ENCODE data around the gene ANKRD24.
"Not testable (repeated sequence)": the region's sequence is repeated elsewhere in the genome, so short reads cannot be mapped to it uniquely, and the experiment has no call there.

ANKRD24 gene

GRCh38 chr19:4182084-4182810, at the start of gene ANKRD24, which contains the start of gene SIRT6:
TSS of gene ANKRD24 (plus strand) at chr19:4182689. CDS start at chr19:4186426, 3,737 bp downstream.
TSS of gene SIRT6 (minus strand) at chr19:4182563. CDS start at chr19:4182539, 24 bp downstream.
- peak; percentile 97 for DNase-seq

- DNase-seq, result no peak
These were observed 48.1 kb upstream of the ANKRD24 start for GRCh38 chr19:4134351-4134750.

DNA sequence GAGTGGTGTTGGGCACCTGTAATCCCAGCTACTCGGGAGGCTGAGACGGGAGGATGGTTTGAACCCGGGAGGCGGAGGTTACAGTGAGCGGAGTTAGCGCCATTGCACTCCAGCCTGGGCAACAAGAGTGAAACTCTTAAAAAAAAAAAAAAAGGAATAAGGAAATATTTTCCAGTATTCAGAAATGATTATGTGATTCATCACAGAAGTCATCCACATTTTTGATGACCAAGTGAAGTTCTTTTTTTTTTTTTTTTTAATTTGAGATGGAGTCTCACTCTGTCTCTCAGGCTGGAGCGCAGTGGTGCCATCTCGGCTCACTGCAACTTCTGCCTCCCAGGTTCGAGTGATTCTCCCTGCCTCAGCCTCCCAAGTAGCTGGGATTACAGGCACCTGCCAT, 47.1 kb upstream of the ANKRD24 start:
- DNase-seq, result not testable (repeated sequence)

DNA sequence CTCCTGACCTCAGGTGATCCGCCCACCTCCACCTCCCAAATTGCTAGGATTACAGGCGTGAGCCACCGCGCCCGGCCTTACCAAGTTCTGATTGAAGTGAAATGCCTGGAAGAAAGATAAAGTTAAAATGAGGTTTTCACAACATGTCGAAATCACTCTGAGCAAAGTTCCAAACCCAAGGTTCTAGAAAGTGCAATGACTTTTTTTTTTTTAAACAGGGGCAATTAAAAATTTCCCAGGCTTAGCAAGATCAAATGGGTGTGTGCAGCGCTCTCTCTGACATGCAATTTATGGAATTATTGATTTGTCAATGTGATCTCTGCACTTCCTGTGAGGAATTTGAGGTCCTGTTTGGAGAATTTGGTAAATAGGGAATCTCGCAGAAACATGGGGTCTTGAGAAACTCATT, 45.8 kb upstream of the ANKRD24 start:
- no peak for DNase-seq

DNA sequence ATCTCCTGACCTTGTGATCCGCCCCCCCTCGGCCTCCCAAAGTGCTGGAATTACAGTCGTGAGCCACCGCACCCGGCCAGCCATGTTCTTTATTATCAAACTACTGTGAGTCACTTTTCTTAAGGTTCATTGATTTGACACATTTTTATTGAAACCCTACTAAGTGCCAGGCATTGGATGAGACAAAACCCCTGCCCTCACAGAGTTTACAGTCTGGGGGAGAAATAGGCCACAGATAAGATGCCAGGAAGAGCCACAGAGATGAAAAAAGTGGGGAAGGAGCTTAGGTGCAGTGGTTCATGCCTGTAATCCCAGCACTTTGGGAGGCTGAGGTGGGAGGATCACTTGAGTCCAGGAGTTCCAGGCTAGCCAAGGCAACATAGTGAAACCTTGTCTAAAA, 44.0 kb upstream of the ANKRD24 start:
- no peak for DNase-seq

- DNase-seq, result peak; percentile 98
These were observed 42.8 kb upstream of the ANKRD24 start for GRCh38 chr19:4139614-4140236.

- peak; percentile 48 for DNase-seq
These were observed 42.2 kb upstream of the ANKRD24 start for GRCh38 chr19:4140237-4140711.

- not testable (repeated sequence) for DNase-seq
These were observed 39.6 kb upstream of the ANKRD24 start for GRCh38 chr19:4142916-4143315.

- DNase-seq, result no peak
These were observed 37.7 kb upstream of the ANKRD24 start for GRCh38 chr19:4144666-4145249.

- DNase-seq, result no peak
These were observed 32.8 kb upstream of the ANKRD24 start for GRCh38 chr19:4149518-4150288.

DNA sequence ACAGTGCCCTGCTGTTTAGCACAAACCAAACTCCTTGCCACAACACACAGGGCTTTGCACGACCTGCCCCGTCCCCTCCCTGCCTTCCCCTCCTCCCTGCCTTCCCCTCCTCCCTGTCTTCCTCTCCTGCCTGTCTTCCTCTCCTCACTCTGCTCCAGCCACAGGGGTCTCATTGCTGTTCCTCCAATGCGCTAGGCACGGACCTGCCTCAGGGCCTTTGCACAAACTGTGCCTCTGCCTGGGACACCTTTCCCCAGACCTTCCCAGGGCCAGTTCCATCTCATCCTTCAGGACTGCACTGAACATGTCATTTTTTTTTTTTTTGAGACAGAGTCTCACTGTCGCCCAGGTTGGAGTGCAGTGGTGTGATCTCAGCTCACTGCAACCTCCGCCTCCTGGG, 30.9 kb upstream of the ANKRD24 start:
- no peak for DNase-seq

- no peak for DNase-seq
These were observed 30.1 kb upstream of the ANKRD24 start for GRCh38 chr19:4152241-4152998.

- DNase-seq, result no peak
These were observed 27.7 kb upstream of the ANKRD24 start for GRCh38 chr19:4154571-4155312.

- DNase-seq, result no peak
These were observed 25.3 kb upstream of the ANKRD24 start for GRCh38 chr19:4157164-4157563.

- not testable (repeated sequence) for DNase-seq
These were observed 24.5 kb upstream of the ANKRD24 start for GRCh38 chr19:4157971-4158370.

DNA sequence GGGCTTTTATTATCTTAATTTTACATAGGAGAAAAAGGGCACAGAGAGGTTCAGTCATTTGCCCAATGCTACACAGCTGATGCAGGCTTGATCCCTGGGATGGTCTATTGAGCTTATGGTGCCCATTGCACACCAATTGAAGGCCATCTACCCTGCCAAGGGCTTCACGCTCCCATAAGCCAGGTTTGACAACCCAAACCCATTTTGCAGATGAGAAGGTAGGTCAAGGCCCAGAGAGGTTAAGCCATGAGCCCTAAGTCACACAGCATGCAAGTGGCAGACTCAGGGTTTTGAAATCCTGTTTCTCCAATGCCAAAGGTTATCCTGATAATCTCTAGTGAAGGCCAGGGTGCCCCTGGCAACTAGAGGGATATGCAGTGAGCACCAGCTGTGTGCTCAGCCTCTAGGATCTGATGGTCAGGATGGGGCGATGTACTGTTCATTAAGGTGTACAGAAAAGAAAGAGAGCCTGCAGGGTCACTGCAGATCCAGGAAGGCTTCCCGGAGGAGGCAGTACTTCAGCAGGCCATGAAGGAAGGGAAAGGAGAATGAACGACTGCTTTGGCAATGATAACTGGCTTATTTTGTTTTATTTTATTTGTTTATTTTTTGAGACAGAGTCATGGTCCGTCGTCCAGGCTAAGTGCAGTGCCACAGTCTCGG, 20.9 kb upstream of the ANKRD24 start:
- DNase-seq, result no peak

- no peak for DNase-seq
These were observed 18.2 kb upstream of the ANKRD24 start for GRCh38 chr19:4164262-4164661.

DNA sequence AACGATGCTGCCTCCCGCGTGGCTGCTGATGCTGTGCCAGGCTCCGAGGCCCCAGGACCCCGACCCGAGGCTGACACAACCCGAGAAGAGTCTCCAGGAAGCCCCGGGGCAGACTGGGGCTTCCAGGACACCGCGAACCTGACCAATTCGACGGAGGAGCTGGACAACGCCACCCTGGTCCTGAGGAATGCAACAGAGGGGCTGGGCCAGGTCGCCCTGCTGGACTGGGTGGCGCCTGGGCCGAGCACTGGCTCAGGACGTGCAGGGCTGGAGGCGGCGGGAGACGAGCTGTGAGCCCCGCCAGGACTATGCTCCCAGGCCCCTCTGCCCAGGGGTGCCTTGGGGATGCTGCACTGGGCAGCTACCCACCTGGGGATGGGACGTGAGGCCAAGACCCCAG, 10.8 kb upstream of the ANKRD24 start:
- DNase-seq, result no peak

DNA sequence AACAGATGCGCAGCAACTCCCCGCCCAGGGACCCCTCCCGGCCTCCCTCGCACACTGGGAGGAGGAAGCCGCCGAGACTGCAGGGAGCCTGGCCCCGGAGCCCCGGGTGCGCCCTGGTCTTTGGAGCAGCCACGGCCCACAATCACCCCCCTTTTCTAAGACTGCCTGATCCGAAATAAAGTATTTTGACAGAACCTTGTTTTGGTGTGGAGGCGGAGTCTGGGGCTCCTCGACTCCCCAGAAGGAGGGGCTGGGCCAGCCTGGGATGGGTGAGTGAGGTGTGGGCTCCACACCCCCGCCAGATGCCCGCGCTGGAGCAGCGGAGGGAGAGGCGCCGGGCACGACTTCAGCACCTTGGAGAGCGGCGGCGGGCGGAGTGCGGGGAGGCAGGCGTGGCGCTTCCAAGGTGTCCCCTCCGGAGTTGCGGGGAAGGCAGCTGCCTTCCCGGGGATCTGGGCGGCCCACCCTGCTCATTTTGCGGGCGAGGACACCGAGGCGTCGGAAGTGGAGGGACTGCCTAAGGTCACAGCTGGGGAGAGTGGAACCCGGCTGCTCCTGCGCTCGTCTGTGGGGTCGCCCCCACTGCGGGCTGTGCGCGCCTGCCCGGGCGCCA, 9.5 kb upstream of the ANKRD24 start:
- peak; percentile 83 for DNase-seq

- no peak for DNase-seq
These were observed 8.8 kb upstream of the ANKRD24 start for GRCh38 chr19:4173479-4174212.

All from stimulated activated CD8-positive, alpha-beta memory T cell treated with anti-CD3 and anti-CD28 coated beads, Interleukin-4, amount 100 ng/mL, for 48 hours (primary cell).